Vagina (tissue), 2 donors: Measurements from ENCODE around the gene DAB1.

Experiments used
- CTCF ChIP-seq, 3 experiments: fragments of 450-650 bp in 2 of 3; fragments of 200-600 bp in 1 of 3; sonication (generic) in 1 of 3; IDR thresholded peaks; one replicate each; pipeline ENCODE4 v1.5.1; 2017 to 2019; ENCODE audit warnings: antibody characterized with exemption in 3 of 3, mild to moderate bottlenecking in 2 of 3, moderate library complexity in 2 of 3
- POLR2A ChIP-seq, 2 donors: fragments of 450-650 bp; IDR thresholded peaks; one replicate each; pipeline ENCODE4 v1.6.1; 2017; ENCODE audit warnings: antibody characterized with exemption in 2 of 2, mild to moderate bottlenecking in 2 of 2, moderate library complexity in 2 of 2

GRCh38 chr1:56952501-56952900 lies 471.4 kb downstream of the DAB1 start:
- no peak for TF ChIP-seq CTCF (IDR thresholded peaks at IDR 0.05)
- TF ChIP-seq POLR2A (IDR thresholded peaks at IDR 0.05) = no peak
